ENCODE results near the gene COL2A1. TPM values are rescaled to one million over a fixed set of nuclear protein-coding genes. Genes with fewer than 3 reads are reported as not detected.

Gene COL2A1
- total RNA-seq, 4 donors from 2014 or later: not detected

GRCh38 chr12:48029491-48030172 is 25.4 kb upstream of the COL2A1 start:
- no peak for TF ChIP-seq CTCF (IDR thresholded peaks at IDR 0.05; ENCODE audit: low read depth)

- no peak for TF ChIP-seq CTCF (IDR thresholded peaks at IDR 0.05; ENCODE audit: low read depth)
Observed at GRCh38 chr12:48028541-48029431, 24.5 kb upstream of the COL2A1 start.

GRCh38 chr12:48027183-48028002 is 23.1 kb upstream of the COL2A1 start:
- no peak for TF ChIP-seq CTCF (IDR thresholded peaks at IDR 0.05; ENCODE audit: low read depth)

- TF ChIP-seq CTCF (IDR thresholded peaks at IDR 0.05; ENCODE audit: low read depth): no peak
Observed at GRCh38 chr12:48026060-48026827, 22.0 kb upstream of the COL2A1 start.

GRCh38 chr12:48025281-48025680 is 21.0 kb upstream of the COL2A1 start:
- no peak for TF ChIP-seq CTCF (IDR thresholded peaks at IDR 0.05; ENCODE audit: low read depth)

- no peak for TF ChIP-seq CTCF (IDR thresholded peaks at IDR 0.05; ENCODE audit: low read depth)
Observed at GRCh38 chr12:48024735-48025134, 20.5 kb upstream of the COL2A1 start.

Measured in subcutaneous adipose tissue (tissue), 4 donors.